ENCODE data around the gene BAHCC1.

DNA sequence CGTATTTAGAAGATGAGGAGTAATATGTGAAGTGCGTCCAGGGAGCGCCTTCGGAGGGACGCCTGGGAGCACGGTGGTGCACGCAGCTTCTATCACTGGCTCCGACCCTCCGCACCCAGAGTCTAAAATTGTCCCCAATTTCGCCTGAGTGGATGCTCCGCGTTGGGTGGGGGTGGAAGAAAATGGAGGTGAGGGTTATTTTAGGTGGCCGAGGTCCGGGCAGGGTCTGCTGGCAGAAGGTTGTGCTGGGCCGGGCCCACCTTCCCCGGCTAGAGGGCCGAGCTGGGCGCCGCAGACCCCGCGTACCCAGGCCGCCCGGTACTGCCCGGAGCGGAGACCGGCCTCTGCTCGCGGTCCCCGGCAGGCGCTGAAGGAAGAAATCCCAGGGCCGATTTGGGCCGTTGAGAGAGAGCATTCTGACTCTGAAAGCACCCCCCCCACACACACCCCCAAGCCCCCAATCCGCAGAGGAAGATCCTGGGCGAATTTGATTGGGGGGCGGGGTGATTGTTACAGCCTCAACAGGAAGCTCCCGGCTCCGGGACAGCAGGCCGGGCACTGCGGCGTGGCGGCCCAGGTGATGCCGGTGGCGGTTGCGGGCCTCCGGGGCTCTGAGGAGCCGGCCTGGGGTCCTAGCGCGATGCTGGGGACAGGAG lies 3.0 kb downstream of the BAHCC1 start:
- TF ChIP-seq, protein P1, sequence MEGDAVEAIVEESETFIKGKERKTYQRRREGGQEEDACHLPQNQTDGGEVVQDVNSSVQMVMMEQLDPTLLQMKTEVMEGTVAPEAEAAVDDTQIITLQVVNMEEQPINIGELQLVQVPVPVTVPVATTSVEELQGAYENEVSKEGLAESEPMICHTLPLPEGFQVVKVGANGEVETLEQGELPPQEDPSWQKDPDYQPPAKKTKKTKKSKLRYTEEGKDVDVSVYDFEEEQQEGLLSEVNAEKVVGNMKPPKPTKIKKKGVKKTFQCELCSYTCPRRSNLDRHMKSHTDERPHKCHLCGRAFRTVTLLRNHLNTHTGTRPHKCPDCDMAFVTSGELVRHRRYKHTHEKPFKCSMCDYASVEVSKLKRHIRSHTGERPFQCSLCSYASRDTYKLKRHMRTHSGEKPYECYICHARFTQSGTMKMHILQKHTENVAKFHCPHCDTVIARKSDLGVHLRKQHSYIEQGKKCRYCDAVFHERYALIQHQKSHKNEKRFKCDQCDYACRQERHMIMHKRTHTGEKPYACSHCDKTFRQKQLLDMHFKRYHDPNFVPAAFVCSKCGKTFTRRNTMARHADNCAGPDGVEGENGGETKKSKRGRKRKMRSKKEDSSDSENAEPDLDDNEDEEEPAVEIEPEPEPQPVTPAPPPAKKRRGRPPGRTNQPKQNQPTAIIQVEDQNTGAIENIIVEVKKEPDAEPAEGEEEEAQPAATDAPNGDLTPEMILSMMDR (IDR thresholded peaks at IDR 0.05; ENCODE audit: low read depth, low read length): no peak
- no peak for TF ChIP-seq EZH2phosphoT487 (IDR thresholded peaks at IDR 0.05; ENCODE audit: low read depth)

Measured in OCI-LY3 (cell line).